ENCODE results near the gene RERE.

RERE gene

GRCh38 chr1:8404460-8405370 is 412.7 kb downstream of the RERE start:
- Histone ChIP-seq H3K36me3 (replicated peaks in 1 of 2; ENCODE audit: control insufficient read depth in 2 of 2, insufficient read depth in 2 of 2, low read length in 2 of 2) (peaks cover 10 to 52% of the 10 kb centered on the region in 2 donors), H3K4ac (ENCODE audit: low read length) (no peak overlapping the region), H4K91ac (ENCODE audit: low read depth, low read length, poor library complexity) (no peak overlapping the region), H4K8ac (ENCODE audit: low read depth, low read length) (no peak overlapping the region), H3K9me3 (replicated peaks in 1 of 2; ENCODE audit: control insufficient read depth in 2 of 2, insufficient read depth in 1 of 2, low read depth in 1 of 2, low read length in 2 of 2) (peaks cover 3% of the 10 kb centered on the region in 2 donors), H2BK120ac (ENCODE audit: low read depth, low read length) (no peak overlapping the region), H3K14ac (ENCODE audit: low read length) (no peak overlapping the region), H3K27me3 (ENCODE audit: control insufficient read depth in 3 of 3, insufficient read depth in 3 of 3, low read depth in 1 of 3, low read length in 3 of 3) (peaks cover 0 to 3% (median 0%) of the 10 kb centered on the region in 3 experiments), H3K4me3 (ENCODE audit: low read length in 2 of 2) (no peak overlapping the region), H2AFZ (ENCODE audit: low read length) (no peak overlapping the region), H2BK15ac (ENCODE audit: low read length) (no peak overlapping the region), H3K4me1 (ENCODE audit: control insufficient read depth in 2 of 2, insufficient read depth in 1 of 2, low read depth in 1 of 2, low read length in 2 of 2) (peaks cover 20 to 29% of the 10 kb centered on the region in 2 donors), H3K4me2 (ENCODE audit: insufficient read depth, low read length, poor library complexity, severe bottlenecking) (no peak overlapping the region), H2BK12ac (ENCODE audit: low read length) (no peak overlapping the region), H3K18ac (ENCODE audit: low read length) (no peak overlapping the region), H3K23ac (ENCODE audit: low read depth, low read length, poor library complexity) (no peak overlapping the region), H3K9ac (ENCODE audit: low read depth, low read length, poor library complexity) (peak overlapping the region; percentile 25), H3K79me1 (ENCODE audit: low read depth, low read length) (peaks cover 8% of the 10 kb centered on the region), H2AK5ac (ENCODE audit: low read depth, low read length) (no peak overlapping the region), H2BK5ac (ENCODE audit: low read length) (no peak overlapping the region), H3K27ac (replicated peaks; ENCODE audit: low read length) (no peak overlapping the region)
- WGBS, 2 donors (ENCODE audit: extremely low coverage in 2 of 2, insufficient read length in 2 of 2, insufficient replicate concordance in 1 of 2) = no CpG with 5 or more reads among the region's 10 CpGs
- DNase-seq (ENCODE audit: low spot score) = no peak

GRCh38 chr1:8402109-8402710 is 415.2 kb downstream of the RERE start:
- Histone ChIP-seq H3K9me3 (replicated peaks in 1 of 2; ENCODE audit: control insufficient read depth in 2 of 2, insufficient read depth in 1 of 2, low read depth in 1 of 2, low read length in 2 of 2) (peaks cover 3 to 11% of the 10 kb centered on the region in 2 donors), H3K4me2 (ENCODE audit: insufficient read depth, low read length, poor library complexity, severe bottlenecking) (no peak overlapping the region), H3K79me1 (ENCODE audit: low read depth, low read length) (peaks cover 8% of the 10 kb centered on the region), H3K27me3 (ENCODE audit: control insufficient read depth in 3 of 3, insufficient read depth in 3 of 3, low read depth in 1 of 3, low read length in 3 of 3) (peaks cover 0 to 3% (median 0%) of the 10 kb centered on the region in 3 experiments), H4K8ac (ENCODE audit: low read depth, low read length) (no peak overlapping the region), H3K36me3 (replicated peaks in 1 of 2; ENCODE audit: control insufficient read depth in 2 of 2, insufficient read depth in 2 of 2, low read length in 2 of 2) (peaks cover 10 to 68% of the 10 kb centered on the region in 2 donors), H3K14ac (ENCODE audit: low read length) (no peak overlapping the region), H3K4me3 (ENCODE audit: low read length in 2 of 2) (no peak overlapping the region), H2BK120ac (ENCODE audit: low read depth, low read length) (no peak overlapping the region), H3K27ac (replicated peaks; ENCODE audit: low read length) (no peak overlapping the region), H2BK5ac (ENCODE audit: low read length) (no peak overlapping the region), H2AFZ (ENCODE audit: low read length) (no peak overlapping the region), H3K9ac (ENCODE audit: low read depth, low read length, poor library complexity) (no peak overlapping the region), H3K23ac (ENCODE audit: low read depth, low read length, poor library complexity) (no peak overlapping the region), H3K18ac (ENCODE audit: low read length) (peak overlapping the region; percentile 48), H2BK12ac (ENCODE audit: low read length) (no peak overlapping the region), H2AK5ac (ENCODE audit: low read depth, low read length) (no peak overlapping the region), H3K4ac (ENCODE audit: low read length) (peak overlapping the region; percentile 66), H2BK15ac (ENCODE audit: low read length) (no peak overlapping the region), H4K91ac (ENCODE audit: low read depth, low read length, poor library complexity) (no peak overlapping the region), H3K4me1 (ENCODE audit: control insufficient read depth in 2 of 2, insufficient read depth in 1 of 2, low read depth in 1 of 2, low read length in 2 of 2) (peaks cover 5 to 10% of the 10 kb centered on the region in 2 donors)
- DNase-seq (ENCODE audit: low spot score) = no peak
- no CpG with 5 or more reads among the region's 13 CpGs for WGBS, 2 donors (ENCODE audit: extremely low coverage in 2 of 2, insufficient read length in 2 of 2, insufficient replicate concordance in 1 of 2)

- no peak overlapping the region for H3K4me3 ChIP-seq (ENCODE audit: low read length in 2 of 2)
- peaks cover 4% of the 10 kb centered on the region for H3K79me1 ChIP-seq (ENCODE audit: low read depth, low read length)
- H2BK120ac ChIP-seq (ENCODE audit: low read depth, low read length) = no peak overlapping the region
- H3K23ac ChIP-seq (ENCODE audit: low read depth, low read length, poor library complexity) = no peak overlapping the region
- DNase-seq (ENCODE audit: low spot score) = no peak
- H2BK5ac ChIP-seq (ENCODE audit: low read length) = no peak overlapping the region
- H3K4me2 ChIP-seq (ENCODE audit: insufficient read depth, low read length, poor library complexity, severe bottlenecking) = no peak overlapping the region
- H3K9ac ChIP-seq (ENCODE audit: low read depth, low read length, poor library complexity) = no peak overlapping the region
- no CpG with 5 or more reads among the region's 5 CpGs for WGBS, 2 donors (ENCODE audit: extremely low coverage in 2 of 2, insufficient read length in 2 of 2, insufficient replicate concordance in 1 of 2)
- H2BK12ac ChIP-seq (ENCODE audit: low read length) = no peak overlapping the region
- H4K8ac ChIP-seq (ENCODE audit: low read depth, low read length) = no peak overlapping the region
- H3K14ac ChIP-seq (ENCODE audit: low read length) = no peak overlapping the region
- H3K9me3 ChIP-seq (replicated peaks in 1 of 2; ENCODE audit: control insufficient read depth in 2 of 2, insufficient read depth in 1 of 2, low read depth in 1 of 2, low read length in 2 of 2) = peaks cover 0 to 11% of the 10 kb centered on the region in 2 donors
- H3K27ac ChIP-seq (replicated peaks; ENCODE audit: low read length) = no peak overlapping the region
- H3K27me3 ChIP-seq (ENCODE audit: control insufficient read depth in 3 of 3, insufficient read depth in 3 of 3, low read depth in 1 of 3, low read length in 3 of 3) = peaks cover 0 to 1% (median 0%) of the 10 kb centered on the region in 3 experiments
- H2BK15ac ChIP-seq (ENCODE audit: low read length) = no peak overlapping the region
- no peak overlapping the region for H2AK5ac ChIP-seq (ENCODE audit: low read depth, low read length)
- no peak overlapping the region for H2AFZ ChIP-seq (ENCODE audit: low read length)
- H3K18ac ChIP-seq (ENCODE audit: low read length) = no peak overlapping the region
- H3K36me3 ChIP-seq (replicated peaks in 1 of 2; ENCODE audit: control insufficient read depth in 2 of 2, insufficient read depth in 2 of 2, low read length in 2 of 2) = peaks cover 4 to 62% of the 10 kb centered on the region in 2 donors
- no peak overlapping the region for H3K4ac ChIP-seq (ENCODE audit: low read length)
- no peak overlapping the region for H4K91ac ChIP-seq (ENCODE audit: low read depth, low read length, poor library complexity)
- peaks cover 17 to 24% of the 10 kb centered on the region in 2 donors for H3K4me1 ChIP-seq (ENCODE audit: control insufficient read depth in 2 of 2, insufficient read depth in 1 of 2, low read depth in 1 of 2, low read length in 2 of 2)
These were observed 418.8 kb downstream of the RERE start for GRCh38 chr1:8398677-8399076.

- Histone ChIP-seq H2AFZ (ENCODE audit: low read length) (no peak overlapping the region), H3K79me1 (ENCODE audit: low read depth, low read length) (peaks cover 4% of the 10 kb centered on the region), H2BK12ac (ENCODE audit: low read length) (no peak overlapping the region), H3K36me3 (replicated peaks in 1 of 2; ENCODE audit: control insufficient read depth in 2 of 2, insufficient read depth in 2 of 2, low read length in 2 of 2) (peaks cover 4 to 66% of the 10 kb centered on the region in 2 donors), H3K23ac (ENCODE audit: low read depth, low read length, poor library complexity) (no peak overlapping the region), H3K4me1 (ENCODE audit: control insufficient read depth in 2 of 2, insufficient read depth in 1 of 2, low read depth in 1 of 2, low read length in 2 of 2) (peaks cover 17 to 24% of the 10 kb centered on the region in 2 donors), H2AK5ac (ENCODE audit: low read depth, low read length) (no peak overlapping the region), H3K4me3 (ENCODE audit: low read length in 2 of 2) (no peak overlapping the region), H3K9ac (ENCODE audit: low read depth, low read length, poor library complexity) (no peak overlapping the region), H4K91ac (ENCODE audit: low read depth, low read length, poor library complexity) (no peak overlapping the region), H2BK120ac (ENCODE audit: low read depth, low read length) (no peak overlapping the region), H3K27ac (replicated peaks; ENCODE audit: low read length) (no peak overlapping the region), H3K9me3 (replicated peaks in 1 of 2; ENCODE audit: control insufficient read depth in 2 of 2, insufficient read depth in 1 of 2, low read depth in 1 of 2, low read length in 2 of 2) (peaks cover 0 to 11% of the 10 kb centered on the region in 2 donors), H2BK15ac (ENCODE audit: low read length) (no peak overlapping the region), H4K8ac (ENCODE audit: low read depth, low read length) (no peak overlapping the region), H2BK5ac (ENCODE audit: low read length) (no peak overlapping the region), H3K4ac (ENCODE audit: low read length) (no peak overlapping the region), H3K27me3 (ENCODE audit: control insufficient read depth in 3 of 3, insufficient read depth in 3 of 3, low read depth in 1 of 3, low read length in 3 of 3) (peaks cover 0 to 1% (median 0%) of the 10 kb centered on the region in 3 experiments), H3K18ac (ENCODE audit: low read length) (no peak overlapping the region), H3K14ac (ENCODE audit: low read length) (no peak overlapping the region), H3K4me2 (ENCODE audit: insufficient read depth, low read length, poor library complexity, severe bottlenecking) (no peak overlapping the region)
- DNase-seq (ENCODE audit: low spot score) = no peak
- WGBS, 2 donors (ENCODE audit: extremely low coverage in 2 of 2, insufficient read length in 2 of 2, insufficient replicate concordance in 1 of 2) = no CpG with 5 or more reads among the region's 2 CpGs
These were observed 419.4 kb downstream of the RERE start for GRCh38 chr1:8398086-8398485.

Measured in neuronal stem cell (in vitro differentiated cells).